ENCODE data around the gene BACE1.
"Not testable (repeated sequence)": the region's sequence is repeated elsewhere in the genome, so short reads cannot be mapped to it uniquely, and the experiment has no call there.

BACE1 gene

DNA sequence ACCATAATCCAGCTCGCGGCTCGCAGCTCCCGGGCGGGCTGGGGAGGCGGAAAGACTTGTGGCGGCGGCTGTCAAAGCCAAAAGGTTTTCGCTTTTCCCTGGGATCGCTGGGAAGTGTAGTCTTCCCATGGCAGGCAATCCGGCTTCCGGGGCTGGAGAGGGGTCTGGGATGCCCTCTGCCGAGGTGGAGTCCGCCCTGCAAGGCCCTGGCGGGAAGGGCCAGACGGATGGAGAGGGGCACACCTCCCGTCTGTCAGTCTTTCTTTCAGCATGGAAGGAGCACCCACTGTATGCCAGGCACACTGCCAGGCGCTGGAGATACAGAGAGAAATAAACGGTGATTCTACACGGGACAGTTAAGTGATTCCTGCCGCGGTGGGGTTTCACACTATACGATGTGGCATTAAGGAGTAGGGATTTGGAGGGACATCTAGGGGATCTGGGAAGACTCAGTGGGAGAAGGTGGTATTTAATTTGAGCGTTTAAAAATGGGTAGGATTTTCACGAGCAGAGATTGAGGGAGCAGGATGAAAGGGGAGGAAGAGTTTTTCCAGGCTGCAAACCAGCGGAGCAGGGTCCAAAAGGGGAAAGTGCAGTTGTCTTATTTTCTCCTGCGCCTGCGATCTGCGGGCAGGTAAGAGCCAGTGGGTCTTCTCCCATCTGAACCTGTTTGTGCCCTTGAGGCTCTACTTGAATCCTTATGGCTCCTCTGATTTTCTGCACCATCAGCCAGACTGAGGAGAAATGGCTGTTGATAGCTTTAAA, at the start of gene BACE1:
Gene BACE1 (minus strand): TSS at position 60 of the 765 bp plus-strand sequence. CDS start 461 bp downstream, outside the sequence.
- no peak for DNase-seq (ENCODE audit: low read depth in 3 of 3, low spot score in 1 of 3)

DNA sequence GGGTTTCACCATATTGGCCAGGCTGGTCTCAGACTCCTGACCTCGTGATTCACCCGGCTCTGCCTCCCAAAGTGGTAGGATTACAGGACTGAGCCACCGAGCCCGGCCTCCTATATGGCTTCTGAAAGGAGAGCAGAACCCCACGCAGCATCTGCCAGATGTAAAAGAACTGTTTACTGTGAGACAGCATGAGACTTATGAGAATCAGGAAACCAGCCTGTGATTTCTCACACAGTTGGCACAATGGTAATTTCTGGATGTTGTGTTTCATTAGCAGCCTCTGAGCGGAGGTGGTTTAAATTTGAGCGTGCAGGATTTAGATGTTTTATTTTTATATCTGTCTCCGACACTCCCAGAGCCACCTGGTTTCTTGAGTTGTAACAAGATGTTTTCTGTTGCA, 45.4 kb upstream of the BACE1 start:
- DNase-seq (ENCODE audit: low read depth in 3 of 3, low spot score in 1 of 3): no peak

DNA sequence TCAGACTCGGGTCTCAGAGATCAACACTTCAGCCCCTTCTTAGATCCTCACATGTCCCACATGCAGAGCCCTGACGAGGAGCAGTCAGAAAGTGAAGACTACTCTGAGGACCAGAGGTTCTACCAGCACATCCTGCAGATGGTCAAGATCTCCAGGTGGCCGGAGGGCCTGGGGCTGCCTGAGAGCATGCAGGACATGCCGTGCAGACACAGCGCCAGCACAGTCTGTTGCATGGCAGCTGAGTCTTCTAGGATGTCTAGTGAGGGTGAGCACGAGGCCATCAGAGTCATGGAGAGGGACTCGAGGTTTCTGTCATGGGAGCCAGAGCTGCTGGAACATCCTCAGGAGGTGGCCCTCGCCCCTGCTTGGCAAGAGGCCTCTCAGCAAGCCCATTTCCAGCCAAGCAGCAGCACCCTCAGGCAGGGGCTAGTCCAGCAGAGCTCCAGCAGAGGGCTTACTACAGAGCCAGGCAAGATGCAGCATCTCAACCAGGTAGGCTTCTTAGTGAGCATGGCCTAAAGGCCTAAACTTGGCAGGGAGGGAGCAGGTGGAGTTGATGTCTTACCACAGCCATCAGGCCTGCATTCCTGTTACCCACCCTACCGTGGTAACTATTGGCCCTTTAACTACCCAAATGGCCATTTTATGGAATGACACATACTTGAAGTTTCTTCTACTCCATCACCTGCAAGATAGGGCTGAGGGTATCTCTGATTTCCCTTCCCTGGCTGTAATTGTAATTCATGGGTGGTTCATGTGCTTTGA, 40.3 kb upstream of the BACE1 start:
- no peak for DNase-seq (ENCODE audit: low read depth in 3 of 3, low spot score in 1 of 3)

DNA sequence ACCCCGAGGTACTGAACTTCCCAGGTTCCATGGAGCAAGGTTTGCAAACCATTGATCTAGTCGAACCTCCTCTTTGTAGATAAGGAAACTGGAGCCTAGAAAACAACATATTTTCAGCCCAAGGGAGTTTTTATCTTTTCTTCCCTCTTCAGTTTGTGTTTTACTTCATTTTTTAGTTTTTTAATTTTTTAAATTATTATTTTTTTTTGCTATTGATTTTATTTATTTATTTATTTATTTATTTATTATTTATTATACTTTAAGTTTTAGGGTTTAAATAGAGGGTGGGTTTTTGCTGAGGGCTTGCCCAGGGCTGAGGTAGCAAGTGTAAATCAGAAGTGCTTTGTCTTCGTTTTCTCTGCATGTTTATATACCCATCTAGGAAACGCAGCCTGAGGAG, 38.5 kb upstream of the BACE1 start:
- no peak for DNase-seq (ENCODE audit: low read depth in 3 of 3, low spot score in 1 of 3)

DNA sequence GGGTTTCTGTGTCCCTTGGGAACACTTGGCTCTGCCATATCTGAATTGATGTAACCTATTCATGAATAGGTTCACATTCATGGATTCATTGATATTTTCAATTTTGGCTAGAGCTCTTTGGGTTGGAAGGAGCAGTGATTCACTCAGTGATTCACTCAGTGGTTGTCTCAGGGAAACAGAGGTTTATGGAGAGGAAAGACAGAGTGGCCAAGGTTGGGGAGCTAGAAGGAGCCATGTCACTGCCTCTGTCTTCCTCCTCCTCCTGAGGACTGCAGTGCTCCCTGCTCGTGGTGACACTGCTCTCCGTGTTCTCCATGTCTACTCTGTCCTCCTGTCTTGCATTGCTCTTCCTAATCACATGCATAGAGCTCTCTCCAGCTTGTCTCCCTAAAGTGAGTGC, 29.0 kb upstream of the BACE1 start:
- DNase-seq (ENCODE audit: low read depth in 3 of 3, low spot score in 1 of 3): no peak

DNA sequence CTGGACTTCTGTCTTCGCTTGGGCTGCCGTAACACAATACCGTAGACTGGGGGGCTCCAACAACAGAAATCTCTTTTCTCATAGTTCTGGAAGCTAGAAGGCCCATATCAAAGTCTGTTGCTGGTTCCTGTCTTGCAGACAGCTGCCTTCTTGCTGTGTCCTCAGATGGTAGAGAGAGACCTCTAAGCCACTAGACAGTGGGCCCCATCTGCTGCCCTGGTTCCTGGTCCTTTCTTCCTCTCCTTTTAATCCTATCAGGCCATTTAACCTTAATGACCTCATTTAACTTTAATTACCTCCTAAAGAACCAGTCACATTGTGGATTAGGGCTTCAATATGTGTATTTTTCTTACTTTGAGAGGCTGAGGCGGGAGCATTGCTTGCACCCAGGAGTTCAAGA, 21.0 kb upstream of the BACE1 start:
- no peak for DNase-seq (ENCODE audit: low read depth in 3 of 3, low spot score in 1 of 3)

DNA sequence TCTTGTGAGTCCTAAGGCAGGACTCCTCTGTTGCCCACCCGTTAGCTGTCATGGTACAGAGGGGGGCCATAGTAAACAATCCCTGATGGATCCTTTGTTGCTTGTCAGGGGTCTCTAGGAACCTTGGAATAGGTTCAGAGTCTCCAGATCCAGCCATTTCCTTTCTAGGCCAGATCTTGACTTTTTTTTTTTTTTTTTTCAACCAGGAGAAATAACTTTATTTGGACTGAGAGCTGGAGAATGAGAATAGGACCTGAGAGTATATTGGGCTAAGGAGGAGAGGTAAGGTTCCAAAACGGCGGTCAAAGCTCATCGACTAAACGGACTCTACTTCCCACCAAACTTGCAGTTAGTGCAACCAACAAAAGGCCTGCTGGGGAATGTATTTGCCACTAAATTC, 19.3 kb upstream of the BACE1 start:
- no peak for DNase-seq (ENCODE audit: low read depth in 3 of 3, low spot score in 1 of 3)

DNA sequence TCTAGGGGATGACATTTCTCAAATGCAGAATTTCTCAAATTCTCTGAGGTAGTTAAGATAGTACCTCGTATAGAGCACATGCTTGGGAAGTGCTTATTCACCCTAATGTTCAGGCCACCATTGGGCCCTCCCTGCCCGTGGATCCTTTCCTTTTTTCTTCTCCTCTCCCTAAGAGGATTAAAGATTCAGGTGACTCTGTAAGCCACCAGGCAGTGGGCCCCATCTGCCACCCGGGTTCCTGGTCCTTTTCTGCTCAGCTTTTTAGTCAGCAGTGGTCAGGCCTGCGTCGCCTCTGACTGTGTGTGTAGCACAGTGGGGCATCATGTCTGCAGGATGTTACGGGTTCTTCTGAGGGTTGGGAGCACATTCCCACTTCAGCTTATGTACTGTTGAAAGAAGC, 18.8 kb upstream of the BACE1 start:
- DNase-seq (ENCODE audit: low read depth in 3 of 3, low spot score in 1 of 3): no peak

DNA sequence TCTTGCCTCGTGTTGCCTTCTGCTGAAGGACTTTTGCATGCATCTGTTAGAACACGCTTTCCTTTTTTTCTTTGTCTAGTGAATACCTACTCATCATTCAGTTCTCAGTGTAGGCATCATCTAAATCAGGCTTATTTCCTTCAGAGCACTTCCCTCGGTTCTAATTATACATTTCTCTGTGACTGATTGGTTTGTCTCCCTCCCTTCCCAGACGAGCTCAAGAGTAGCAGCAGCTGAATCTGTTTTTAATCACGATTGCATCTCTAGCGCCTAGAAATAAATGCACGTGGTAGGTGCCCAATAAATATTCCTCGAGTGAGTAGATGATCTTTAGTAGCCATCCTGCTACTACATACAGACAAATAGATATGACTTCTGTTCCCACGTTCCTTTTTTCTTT, 17.9 kb upstream of the BACE1 start:
- no peak for DNase-seq (ENCODE audit: low read depth in 3 of 3, low spot score in 1 of 3)

DNA sequence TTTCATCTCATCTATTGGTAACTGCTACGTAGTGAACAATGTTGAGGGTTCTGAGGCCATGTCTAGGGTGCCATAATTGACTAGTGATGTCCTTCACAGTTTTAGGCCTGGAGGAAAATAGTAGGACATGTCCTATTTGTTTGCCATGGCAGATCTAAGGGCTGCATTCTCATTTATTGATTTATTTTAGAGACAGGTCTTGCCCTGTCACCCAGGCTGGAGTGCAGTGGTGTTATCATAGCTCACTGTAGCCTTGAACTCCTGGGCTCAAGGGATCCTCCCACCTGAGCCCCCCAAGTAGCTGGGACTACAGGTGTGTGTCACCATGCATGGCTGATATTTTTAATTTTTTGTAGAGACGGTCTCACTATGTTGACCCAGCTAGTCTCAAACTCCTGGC, 16.8 kb upstream of the BACE1 start:
- no peak for DNase-seq (ENCODE audit: low read depth in 3 of 3, low spot score in 1 of 3)

DNA sequence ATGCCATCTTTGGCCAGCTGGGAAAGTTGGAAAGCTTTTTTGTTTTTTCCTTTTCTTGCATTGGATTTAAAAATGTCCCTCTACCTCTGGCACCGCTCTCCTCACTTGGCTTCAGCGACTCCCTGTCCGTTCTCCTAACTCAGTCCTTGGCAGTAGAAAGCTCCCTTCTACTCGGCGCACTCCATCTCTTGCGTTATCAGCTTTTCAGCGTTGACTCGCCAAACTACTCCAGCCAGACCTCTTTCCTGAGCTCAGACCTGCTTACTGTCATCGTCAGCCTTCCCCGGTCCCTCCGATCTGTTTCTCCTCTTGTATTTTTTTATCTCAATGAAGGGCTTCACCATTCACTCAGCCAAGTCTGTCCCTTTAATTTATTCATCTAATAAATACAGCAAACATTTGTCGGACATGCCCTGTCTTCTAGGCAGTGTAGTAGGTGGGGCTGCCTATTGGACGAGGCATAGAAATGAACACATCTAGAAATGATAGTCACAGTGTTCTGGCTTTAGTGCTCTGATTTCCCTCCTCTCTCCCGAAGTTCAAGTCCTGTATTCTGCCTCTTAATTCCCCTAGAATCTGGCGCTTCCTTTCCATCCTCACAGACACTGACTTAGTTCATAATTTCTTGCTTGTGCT, 12.4 kb upstream of the BACE1 start:
- DNase-seq (ENCODE audit: low read depth in 3 of 3, low spot score in 1 of 3): no peak

DNA sequence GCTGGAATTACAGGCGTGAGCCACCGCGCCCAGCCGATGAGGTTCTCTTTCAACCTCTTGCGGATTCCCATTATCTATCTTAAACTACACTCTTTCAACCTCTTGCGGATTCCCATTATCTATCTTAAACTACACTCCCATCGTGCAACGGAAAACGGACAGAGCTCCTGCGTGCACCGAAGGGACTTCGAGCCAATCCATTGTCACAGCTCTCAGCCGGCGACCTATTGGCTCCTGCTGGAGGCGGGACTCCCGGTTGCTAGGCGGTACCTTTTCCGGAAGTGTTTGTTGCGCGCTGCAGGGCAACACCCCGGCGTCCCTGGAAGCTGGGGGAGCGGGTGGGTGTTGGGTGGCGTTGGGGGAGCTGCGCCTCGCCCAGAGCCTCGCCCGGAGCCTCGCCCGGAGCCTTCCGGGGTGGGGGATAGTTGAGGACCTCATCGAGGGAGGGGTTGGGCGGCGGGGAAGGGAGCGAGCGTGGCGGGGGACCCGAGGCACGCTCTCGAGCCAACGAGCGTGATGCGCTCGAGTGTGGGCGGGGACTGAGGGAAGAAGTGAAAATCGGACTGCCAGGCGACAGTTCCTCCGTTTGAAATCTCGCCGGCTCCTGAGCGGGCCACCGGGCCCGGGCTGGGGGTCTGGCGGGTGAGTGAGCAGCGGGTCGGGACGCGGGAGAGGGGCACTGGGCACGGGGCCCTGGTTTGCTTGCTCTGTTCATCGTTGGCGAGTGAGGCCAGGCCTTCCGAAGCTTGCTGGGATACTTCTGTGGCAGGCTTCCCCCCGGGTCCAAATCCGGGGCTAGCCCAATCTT, 11.7 kb upstream of the BACE1 start, which contains the start of gene CEP164:
Gene CEP164 (plus strand): TSS at position 288 of the 808 bp plus-strand sequence. CDS start 10,733 bp downstream, outside the sequence.
- peak; percentile 77 to 84 (median 81) for DNase-seq (ENCODE audit: low read depth in 3 of 3, low spot score in 1 of 3)

DNA sequence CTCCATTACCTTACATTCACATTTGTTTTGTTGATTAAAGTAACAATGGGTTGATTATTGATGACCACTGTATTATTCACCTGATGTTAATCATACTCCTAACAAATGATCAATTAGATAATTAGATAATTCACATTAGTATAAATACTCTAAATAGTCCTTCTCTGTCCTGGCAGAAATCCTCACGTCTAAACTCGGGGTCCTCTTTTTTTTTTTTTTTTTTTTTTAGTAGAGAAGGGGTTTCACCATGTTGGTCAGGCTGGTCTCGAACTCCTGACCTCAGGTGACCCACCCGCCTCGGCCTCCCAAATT, 11.2 kb upstream of the BACE1 start:
- not testable (repeated sequence) for DNase-seq (ENCODE audit: low read depth in 3 of 3, low spot score in 1 of 3)

DNA sequence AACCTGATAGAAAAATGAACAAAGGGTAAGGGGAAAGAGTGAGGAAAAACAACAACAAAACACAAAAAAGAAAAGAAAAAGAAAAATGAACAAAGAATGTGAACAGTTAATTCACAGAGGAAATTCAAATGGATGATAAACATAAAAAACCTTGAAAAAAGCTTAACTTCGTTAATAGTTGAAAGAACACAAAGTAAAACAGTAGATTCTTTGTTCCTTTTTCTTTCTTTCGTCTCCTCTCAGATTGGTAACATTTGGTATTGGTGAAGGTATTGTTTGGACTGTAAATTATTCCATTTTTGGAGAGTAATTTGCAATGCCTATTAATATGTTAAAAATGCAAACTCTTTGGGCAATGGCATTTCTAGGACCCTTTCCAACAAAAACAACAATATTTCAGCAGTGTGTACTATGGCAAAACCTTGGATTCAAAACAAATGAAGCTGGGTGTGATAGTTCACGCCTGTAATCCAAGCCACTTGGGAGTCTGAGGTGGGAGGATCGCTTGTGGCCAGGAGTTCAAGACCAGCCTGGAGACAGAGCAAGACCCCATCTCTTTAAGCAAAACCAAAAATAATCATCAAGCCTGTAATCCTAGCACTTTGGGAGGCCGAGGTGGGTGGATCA, 3.3 kb upstream of the BACE1 start:
- no peak for DNase-seq (ENCODE audit: low read depth in 3 of 3, low spot score in 1 of 3)

DNA sequence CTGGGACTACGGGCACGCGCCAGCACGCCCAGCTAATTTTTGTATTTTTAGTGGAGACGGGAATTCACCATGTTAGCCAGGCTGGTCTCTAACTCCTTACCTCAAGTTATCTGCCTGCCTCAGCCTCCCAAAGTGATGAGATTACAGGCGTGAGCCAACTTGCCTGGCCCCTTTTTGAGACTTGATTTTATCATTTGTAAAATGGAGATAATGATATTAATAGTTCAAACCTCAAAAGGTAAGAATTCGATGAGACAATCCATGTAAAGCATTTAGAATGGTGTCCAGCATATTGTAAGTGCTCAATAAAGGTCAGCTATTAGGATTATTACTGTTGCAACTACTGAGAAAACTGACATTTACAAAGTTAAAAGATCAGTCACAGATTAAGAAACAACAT, 2.7 kb upstream of the BACE1 start:
- no peak for DNase-seq (ENCODE audit: low read depth in 3 of 3, low spot score in 1 of 3)

DNA sequence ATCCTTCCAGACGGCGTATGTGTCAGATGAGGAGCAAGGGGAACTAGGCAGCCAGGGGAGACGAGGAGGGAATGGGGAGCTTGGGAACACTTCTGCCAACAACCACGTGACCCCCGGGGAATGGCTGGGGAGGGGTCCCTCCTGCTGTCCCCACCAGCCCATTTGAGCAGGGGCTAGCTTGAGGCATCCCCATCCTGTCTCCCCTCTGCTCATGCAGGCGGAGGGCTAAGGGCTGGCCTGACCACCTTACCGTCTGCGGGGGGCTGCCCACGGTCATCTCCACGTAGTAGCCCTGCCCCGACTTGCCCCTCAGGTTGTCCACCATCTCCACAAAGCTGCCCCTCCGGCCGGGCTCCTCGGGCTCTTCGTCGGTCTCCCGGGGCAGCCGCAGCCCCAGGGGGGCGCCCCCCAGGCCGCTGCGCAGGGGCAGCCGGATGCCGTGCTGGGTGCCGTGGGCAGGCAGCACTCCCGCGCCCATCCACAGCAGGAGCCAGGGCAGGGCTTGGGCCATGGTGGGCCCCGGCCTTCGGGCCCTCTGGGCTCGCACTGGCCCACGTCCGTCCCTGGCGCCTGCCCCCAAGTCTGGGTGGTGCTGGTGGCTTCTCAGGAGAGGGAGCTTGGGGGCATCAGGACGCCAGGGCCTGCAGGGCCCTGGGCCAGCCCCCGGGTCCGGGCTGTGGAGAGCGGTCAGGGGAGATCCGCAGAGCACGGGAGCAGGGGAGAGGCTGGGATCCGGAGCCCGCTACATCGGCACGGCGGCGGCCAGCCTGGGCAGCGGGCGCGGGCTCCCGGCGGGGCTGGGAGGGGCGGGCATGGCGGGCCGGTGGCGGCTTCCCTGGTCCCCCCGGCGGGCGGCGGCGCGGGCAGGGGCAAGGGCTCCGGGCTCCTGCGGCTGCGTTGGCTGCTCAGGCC, 515 bp downstream of the BACE1 start:
- DNase-seq (ENCODE audit: low read depth in 3 of 3, low spot score in 1 of 3): no peak

DNA sequence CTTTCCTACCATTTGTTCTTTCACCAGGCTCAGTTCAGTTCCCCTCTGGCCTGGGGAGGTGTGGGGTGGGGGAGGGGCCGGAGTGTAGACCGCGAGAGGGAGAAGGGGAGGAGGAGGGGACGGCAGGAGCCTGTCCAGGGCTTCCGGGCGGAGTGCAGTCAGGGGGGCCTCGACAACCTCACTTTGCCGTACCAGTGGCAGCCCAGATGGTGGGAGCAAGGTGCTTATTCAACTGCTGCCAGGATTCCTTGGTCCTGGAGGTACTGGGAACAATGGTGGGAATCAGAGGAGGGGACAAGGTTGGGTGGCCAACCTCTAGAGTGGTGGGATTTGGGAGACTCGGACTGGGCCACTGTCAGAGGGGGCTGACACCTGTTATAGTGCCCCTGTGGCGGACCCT, 1.2 kb downstream of the BACE1 start:
- DNase-seq (ENCODE audit: low read depth in 3 of 3, low spot score in 1 of 3): no peak

DNA sequence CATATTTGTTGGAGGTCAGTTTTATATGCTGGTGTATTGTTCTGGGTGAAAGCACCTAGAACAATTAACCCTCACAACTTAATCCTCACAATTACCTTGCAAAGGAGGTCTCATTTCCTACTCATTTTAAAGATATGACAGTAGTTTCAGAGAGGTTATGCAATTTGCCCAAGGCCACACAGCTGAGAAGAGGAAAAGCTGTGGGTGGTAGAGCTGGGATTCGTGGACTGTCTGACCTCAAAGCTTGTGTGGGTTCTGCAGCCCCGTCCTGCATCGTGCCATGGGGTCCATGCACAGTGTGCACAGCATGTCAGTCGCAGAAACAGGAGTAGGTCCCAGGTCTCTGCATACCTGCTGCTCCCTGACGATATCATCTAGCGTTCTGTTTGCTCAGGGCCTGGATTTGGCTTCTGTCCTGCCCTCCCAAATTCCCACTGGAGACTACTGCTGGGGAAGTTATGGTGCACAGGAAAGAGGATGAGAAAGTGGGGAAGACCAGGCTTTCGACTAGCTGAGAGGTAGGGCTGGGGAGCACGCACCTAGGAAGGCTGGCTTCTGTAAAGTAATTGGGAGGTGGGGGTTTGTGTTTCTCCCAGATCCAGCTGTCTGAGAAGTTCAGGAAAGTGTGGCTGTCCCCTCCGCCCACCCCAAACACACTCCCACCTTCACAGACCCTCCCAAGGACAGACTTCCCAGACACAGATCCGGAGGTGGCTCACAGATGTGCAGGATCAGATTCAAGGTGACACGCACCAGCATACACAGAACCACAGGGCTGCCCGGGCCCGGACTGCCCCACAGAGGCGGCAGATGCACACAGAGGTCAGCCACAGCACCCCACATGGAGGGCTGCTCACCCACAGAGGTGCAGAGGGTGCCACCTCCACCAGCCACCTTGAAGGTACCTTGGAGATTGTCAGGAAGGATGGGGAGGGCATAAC, 2.0 kb downstream of the BACE1 start:
- no peak for DNase-seq (ENCODE audit: low read depth in 3 of 3, low spot score in 1 of 3)

DNA sequence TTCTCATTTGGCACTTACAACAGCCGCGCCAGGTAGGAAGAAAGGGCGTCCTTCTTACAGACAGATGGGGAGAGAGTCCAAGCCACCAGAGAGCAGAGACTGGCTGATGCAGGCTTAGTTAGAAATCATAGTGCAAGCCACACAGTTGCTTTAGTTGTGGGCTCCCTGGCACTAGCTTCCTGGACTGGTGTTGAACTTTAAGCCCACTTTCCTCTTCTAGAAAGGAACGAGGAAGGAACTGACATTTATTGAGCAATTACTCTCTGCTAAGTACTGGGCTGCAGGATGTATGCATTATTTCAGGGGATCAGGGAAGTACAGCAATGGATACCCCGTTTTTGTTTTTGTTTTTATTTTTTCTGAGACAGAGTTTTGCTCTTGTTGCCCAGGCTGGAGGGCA, 3.0 kb downstream of the BACE1 start:
- no peak for DNase-seq (ENCODE audit: low read depth in 3 of 3, low spot score in 1 of 3)

Measured in stimulated activated CD4-positive, alpha-beta T cell treated with anti-CD3 and anti-CD28 coated beads, TNF-alpha, amount 100 ng/mL, for 1 hour (primary cell).